ENCODE results near the gene FBXL20. TPM values are rescaled to one million over a fixed set of nuclear protein-coding genes. Genes with fewer than 3 reads are reported as not detected.

FBXL20 gene
- total and polyA plus RNA-seq, 2 of the 8 experiments (the other 6 are each of a cell fraction or from before 2014, with no cell fraction given) = 5.5 to 11.0 TPM

DNA sequence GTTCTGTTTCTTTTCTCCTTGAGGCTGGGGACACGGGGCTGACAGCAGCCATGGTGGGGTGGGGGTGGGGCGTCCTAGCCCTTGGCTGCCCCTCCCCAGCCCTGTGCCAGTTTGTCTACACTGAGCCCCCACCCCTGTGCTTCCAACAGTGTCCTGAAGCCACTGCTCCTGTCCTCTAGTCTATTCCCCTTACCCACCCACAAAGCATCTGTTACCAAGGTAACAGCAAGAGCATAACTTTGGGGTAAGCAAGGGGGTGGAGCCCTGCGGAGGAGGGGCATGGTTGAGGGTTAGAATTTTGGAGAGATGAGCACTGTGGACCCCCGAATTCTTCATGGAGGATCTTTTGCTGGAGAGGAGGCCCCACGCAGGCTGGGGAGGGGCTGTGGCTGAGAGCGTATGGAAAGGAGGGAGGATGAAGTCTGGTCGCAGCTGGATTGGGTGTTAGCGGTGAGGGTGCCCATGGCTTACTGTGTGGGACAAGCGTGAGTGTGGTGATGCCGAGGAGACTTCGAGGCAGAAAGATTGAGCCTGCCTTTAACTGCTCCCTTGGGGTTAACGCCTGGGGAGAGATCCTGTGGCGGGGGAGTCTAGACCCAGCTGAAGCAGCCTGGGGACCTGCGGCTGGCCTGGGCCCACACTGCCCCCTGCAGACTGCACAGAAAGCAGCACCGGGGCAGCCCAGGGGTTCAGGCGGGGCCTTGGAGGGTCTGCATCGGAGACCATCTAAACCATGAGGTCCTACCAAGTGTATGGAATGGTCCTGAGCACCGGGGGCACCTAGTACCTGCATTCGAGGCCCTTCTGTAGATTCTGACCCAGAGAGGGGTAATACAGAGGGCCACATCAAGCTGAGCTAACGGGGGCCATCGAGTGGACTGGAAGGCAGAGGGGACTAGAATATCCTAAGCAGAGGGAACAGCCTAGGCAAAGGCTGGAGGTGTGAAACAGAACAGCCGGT is 169.6 kb downstream of the FBXL20 start (continued):
- TF ChIP-seq BRCA1 (IDR thresholded peaks at IDR 0.05; ENCODE audit: low read depth, low read length) (no peak), ASH2L (IDR thresholded peaks at IDR 0.05; ENCODE audit: low read length) (no peak), SUZ12 (IDR thresholded peaks at IDR 0.05; ENCODE audit: low read length) (no peak), POLR2A (IDR thresholded peaks at IDR 0.05; ENCODE audit: control extremely low read depth in 1 of 2, low read depth in 2 of 2, low read length in 2 of 2) (no peak), SP2 (IDR thresholded peaks at IDR 0.05; ENCODE audit: low read length) (no peak), BACH1 (IDR thresholded peaks at IDR 0.05; ENCODE audit: low read length) (no peak), CHD1 (IDR thresholded peaks at IDR 0.05; ENCODE audit: low read depth, low read length) (no peak), MAFK (IDR thresholded peaks at IDR 0.05; ENCODE audit: low read depth, low read length) (no peak), EGR1 (IDR thresholded peaks at IDR 0.05; ENCODE audit: borderline replicate concordance, low read depth, low read length) (no peak), CBX8 (IDR thresholded peaks at IDR 0.05; ENCODE audit: borderline replicate concordance, low read depth, low read length) (no peak), SIRT6 (IDR thresholded peaks at IDR 0.05; ENCODE audit: low read length) (no peak)
- TF ChIP-seq, protein P1, sequence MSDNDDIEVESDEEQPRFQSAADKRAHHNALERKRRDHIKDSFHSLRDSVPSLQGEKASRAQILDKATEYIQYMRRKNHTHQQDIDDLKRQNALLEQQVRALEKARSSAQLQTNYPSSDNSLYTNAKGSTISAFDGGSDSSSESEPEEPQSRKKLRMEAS (IDR thresholded peaks at IDR 0.05) = peak; percentile 54

Data from H1 (cell line).